ENCODE data around the gene SNX25.
A peak's percentile ranks its signal among the peaks of the same experiment; 100 is the strongest.

SNX25 gene

DNA sequence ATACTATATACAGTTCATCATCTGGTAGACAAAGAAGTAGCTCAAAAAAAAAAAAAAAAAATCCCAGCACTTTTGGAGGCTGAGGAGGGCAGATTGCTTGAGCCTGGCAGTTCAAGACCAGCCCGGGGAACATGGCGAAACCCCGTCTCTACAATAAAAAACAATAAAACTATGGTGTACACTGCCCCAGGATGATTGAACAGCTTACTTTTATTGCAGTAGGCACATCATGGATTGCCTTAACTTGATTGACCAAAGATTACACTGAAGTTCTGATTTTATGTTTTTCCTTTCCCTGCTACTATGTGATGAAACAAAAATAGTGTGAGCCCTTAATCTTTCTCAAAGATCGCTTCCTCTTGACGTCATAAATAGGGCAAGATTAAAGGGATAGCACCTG lies 60.6 kb downstream of the SNX25 start:
- no peak for DNase-seq

DNA sequence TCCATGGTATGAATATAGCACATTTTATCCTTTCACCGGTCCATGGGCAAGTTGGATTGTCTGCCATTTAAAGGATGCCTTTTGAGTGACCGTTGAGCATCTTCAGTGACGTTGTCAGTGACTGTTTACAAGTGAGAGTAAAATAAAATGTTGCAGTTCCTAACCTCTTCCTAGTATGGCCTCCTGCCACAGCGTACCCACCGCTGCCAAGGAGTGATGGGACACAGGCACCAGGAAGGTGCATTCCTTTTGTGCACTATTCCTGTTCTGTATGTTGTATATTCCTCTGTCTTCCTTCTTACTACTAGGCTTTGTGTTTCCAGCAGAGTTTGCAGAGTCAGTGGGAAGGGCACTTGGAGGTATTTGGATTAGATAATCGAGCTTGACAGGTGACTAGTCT lies 61.5 kb downstream of the SNX25 start:
- no peak for DNase-seq

DNA sequence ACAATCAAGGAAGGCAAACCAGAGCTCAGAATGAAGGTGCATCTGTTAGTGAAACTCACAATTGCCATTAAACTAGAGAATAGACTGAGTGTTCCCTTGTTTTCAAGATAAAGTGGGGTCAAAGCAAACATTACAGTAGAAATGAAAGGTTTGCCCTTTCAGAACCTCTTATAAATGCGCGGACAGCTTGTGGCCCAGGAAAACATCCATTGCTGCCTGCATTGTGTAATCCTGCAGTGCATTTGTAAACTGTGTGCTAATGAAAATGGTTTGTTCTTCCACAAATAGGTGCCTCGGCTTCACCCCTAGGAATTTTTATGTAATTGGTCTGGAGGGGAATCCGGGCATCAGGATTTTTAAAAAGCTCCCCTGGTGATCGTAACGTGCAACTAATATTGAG lies 62.8 kb downstream of the SNX25 start:
- DNase-seq: no peak

DNA sequence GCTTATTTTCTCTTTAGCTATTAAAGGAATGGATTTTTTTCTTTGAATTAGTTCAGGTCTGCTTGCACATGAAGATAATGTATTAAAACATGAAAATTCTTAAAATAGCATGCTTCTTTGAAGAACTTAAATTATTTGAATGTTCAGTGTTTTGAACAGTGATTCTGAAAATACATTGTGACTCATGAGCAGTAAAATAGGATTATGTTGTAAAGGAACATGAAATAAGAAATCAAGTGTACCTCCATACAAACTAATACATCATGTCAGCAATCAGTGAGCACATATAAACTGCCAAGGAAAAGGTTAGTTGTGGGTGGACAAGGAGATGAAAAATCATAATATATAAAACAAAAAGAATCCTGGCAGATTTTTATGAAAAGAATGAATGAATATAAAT lies 66.1 kb downstream of the SNX25 start:
- no peak for DNase-seq

DNA sequence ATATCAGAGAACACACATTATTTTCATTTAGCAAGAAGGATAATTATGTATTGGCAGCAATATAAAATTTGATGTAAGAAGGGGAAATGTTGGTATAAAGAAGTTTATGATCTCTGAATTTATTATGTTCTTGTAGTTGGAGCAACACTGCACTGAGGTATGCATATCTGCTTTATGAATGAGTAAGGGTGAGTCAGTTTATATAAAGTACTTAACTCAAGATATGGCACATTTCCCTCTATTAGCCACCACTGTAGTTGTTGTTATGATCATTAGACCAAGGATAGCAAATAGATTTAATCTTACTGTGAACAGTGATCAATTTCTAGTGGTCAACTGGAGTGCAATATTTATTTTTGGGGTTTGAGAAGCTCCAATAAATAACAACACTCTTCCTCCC lies 66.6 kb downstream of the SNX25 start:
- DNase-seq: no peak

DNA sequence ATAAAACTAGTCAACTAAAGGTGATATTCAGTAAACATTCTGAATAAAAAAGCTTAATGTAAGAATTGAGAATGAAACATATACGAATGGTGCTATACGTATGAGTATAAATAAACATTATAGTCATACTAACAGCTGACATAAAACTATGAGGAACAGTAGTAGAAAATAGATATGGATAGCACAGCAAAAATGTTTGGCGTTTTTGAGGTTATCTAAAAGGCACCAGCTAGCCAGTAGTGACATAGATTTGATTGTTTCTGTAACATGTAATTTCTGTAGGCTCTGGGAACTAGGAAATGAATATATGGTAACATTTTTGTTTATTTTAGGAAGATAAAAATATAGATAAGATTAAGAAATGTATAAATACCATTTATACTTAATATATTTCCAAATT lies 69.3 kb downstream of the SNX25 start:
- DNase-seq: no peak

DNA sequence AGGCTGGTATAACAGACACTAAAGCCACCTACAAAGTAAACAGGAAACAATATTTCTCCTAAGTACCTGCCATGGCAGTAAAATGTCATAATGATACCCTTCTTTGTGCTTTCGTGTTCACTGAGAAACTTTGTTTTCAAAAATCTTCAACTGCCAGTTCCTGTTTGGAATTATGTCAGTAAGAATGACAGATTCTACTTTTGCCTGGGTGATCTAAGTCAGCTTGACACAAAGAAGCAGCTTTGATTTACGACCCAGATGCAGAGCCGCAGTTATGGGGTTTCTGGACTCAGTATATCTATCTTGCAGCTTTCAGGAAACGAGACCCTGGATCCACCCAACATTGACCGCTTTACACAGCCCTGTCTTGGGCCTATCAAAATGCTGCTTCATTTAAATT lies 71.2 kb downstream of the SNX25 start:
- no peak for DNase-seq

DNA sequence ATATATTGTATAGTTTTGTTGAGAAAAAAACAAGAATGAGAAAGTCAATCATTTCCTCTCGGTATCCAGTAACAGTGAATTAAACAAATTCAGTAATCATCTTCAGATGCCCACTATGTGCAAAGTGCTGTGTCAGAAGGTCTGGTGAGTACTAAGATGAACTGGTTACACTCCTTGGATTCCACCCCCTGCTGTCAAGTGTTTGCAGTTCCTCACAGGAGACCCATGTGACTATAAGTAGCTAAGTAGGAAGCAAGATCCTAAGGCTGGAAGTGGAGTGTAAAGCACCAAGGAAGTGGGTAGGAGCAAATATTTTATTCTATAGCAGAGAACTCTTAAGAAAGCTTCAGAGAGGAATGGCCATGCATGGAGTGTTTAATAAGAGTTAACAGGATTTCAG lies 73.6 kb downstream of the SNX25 start:
- DNase-seq: no peak

DNA sequence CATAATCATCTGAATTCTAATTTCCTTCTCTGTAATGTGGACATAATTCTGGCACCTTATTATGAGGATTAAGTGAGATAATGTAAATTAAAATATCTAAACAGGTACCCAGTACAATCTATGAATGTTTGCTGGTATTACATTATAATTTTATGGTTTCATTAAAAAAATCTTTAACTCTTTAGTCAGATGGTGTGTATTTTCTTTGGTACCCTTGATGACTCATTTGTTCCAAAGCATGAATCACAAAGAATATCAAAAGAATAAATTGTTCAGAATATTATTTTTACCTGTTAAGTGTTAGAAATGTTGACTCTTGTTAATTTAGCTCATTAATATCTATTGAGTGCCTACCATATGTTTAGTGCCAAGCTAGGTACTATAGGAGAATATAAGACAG lies 74.3 kb downstream of the SNX25 start:
- DNase-seq: no peak

DNA sequence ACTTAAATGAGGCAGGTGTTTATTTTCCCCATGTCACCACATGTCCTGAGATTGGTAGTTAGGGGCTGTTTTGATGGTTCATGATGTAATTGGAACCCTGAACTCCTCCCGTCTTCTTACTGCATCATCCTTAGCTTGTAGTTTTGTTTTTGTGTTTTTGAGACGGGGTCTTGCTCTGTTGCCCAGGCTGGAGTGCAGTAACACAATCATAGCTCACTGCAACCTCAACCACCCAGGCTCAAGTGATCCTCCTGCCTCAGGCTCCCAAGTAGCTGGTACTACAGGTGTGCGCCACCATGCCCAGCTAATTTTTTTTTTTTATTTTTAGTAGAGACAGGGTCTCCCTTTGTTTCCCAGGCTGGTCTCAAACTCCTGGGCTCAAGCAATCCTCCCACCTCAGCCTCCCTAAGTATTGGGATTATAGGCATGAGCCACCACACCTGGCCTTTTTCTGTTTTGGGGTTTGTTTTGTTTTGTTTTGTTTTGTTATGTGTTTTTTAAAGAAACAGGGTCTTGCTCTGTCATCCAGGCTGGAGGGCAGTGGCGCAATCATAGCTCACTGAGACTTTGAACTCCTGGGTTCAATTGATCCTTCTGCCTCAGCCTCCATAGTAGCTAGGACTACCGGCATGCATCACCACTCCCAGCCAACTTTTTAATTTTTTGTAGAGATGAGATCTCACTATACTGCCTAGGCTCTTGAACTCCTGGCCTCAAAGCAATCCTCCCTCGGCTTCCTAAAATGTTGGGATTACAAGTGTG lies 76.4 kb downstream of the SNX25 start:
- DNase-seq: no peak

DNA sequence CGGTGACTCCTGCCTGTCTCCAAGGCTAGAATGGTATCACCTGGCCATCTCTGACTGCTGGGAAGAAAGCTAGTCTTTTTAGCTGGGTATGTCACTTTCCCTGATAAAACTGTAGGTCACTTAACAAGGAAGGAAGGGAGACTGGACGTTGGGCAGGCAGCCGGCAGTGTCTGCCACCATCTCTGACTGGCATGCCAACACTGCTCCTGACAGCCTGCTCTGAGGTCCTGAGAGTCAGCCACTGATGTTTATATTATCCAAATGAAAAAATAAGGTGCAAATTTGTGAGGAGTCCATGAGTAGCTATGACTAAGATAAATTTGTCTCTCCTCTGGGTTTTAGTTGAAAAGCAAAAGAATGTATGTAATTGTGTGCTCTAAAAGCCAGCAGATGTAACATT lies 77.2 kb downstream of the SNX25 start:
- no peak for DNase-seq

DNA sequence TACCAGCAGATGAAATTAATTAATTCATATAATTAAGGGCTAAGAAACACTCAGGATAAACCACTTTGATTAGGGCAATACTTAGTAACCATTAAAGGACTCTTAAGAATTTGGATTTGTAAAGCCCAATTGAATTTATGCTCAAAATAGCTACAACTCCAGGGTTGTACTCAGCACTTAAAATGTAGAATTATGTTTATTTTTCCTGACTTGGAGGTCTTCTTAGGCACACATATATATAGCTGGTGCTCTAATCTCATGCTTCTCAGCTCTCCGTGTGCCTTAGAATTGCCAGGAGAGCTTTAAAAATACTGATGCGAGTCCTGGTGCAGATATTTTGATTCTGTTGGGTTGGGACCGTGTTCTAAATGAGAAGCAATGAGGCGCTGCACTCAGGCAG lies 77.6 kb downstream of the SNX25 start:
- DNase-seq: no peak

DNA sequence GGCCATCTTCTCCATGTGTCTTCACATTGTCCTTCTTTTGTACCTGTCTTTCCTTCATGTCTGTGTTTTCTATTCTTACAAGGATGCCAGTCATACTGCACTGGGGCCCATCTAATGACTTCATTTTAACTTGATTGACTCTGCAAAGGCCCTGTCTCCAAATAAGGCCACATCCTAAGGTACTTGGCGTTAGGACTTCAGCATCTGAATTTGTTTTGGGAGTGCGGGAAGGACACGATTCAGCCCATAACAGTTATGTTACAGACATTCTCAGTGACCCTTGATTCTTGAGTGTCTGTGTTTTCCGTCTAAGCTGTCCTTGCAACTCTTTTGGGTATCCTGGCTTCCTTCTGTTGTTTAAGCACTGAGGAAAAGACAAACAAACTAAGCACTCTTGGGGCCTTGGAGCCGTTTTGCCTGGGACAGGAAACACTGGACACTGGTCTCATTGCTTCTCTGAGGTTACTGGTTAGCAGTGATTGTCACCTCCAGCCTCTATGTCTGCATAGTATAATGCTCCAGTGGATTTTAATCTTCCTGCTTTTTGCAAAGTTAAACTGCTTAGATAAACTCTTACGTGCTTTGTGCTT lies 80.7 kb downstream of the SNX25 start:
- no peak for DNase-seq

DNA sequence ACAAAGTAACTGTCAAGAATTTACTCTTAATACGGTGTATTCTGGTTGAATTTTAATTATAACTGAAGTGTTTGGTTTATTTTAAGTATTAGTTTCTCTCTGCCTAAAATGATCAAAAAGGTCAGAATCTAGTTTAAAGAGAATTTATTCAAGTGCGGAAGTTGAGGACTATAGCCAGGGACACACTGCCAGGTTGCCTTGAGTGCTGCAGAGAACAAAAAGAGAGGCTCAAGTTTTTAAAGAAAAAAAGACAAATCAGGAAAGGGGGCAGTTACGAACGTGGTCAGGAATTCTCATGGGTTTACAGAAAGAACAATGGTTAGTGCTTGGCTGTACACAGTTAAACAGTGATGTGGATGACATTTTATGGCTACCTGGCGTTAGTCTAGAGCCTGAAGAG lies 81.3 kb downstream of the SNX25 start:
- no peak for DNase-seq

DNA sequence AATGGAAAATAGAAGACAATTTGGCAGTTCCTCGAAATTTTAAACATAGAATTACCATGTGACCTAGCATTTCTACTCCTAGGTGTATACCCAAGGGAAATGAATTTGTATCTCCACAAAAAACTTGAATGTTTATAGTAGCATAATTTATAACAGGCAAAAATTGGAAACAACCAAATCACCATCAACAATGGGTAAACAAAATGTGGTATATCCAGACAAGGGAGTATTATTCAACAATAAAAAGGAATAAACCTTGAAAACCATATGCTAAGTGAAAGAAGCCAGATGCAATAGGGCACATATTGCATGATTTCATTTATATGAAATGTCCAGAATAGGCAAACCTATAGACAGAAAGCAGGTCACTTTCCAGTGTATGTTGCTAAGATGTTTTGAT lies 83.8 kb downstream of the SNX25 start:
- DNase-seq: no peak

DNA sequence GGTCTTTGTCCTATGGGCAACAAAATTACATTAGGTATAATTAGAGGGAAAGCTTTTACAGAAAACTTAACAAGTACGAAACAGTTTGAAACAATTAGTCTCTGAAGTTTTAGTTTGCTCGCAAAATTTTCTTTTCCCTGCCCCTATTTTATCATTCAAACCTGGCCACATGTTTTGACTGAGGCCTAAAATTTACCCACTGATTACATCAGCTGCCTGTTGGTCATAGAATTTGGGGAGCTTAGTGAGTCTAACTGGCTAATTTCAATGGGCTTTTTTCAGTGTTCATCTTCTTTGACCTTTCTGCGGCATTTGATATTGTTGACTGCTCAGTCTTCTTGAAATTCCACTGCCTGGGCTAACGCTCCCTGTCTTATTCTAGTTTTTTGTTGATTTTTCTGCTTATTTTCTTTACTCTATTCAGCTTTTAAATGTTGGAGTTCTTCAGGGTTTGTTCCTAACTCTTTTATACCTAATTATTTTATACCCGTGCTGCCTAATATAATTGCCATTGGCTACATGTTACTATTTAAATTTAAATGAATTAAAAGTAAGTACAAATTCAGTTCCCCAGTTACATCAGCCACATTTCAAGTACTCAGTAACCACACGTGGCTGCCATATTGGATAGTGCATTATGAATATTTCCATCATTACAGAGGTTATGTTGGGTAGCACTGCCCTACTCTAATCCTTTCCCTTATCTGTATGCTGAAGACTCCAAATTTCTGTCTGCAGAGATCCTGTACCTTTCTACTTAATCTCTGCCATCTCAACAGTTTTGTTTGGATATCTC lies 87.5 kb downstream of the SNX25 start:
- no peak for DNase-seq

DNA sequence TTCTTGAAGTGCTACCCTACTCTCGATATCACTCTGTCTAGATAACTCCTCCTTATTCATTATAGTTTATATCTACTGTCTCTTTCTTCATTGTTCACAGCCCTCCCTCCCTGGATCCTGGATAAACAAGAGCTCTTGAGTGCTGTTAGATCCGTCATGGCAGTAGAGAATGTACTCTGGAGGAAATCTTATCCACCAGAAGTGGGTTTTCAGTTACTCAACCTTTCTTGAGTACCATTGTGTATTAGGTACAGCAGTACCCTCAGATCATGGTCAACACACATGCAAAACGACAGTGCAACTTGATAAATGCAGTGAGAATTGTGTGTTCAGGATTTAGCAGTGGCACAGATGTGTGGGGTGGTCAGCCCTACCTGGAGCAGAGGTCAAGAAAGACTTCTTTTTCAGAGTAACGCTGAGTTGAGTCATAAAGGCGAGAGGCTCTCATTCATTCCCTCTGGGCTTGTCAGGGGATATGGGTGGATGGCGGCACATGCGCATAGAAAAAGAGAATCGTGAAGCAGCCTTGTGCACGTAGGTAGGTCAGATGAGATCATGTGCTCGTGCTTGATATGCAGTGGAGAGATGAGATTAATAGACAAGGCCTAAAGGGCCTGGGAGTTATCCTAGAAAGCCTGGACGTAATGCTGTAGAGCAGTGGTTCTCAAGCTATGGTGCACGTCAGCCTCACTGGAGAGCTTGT lies 89.5 kb downstream of the SNX25 start:
- no peak for DNase-seq

DNA sequence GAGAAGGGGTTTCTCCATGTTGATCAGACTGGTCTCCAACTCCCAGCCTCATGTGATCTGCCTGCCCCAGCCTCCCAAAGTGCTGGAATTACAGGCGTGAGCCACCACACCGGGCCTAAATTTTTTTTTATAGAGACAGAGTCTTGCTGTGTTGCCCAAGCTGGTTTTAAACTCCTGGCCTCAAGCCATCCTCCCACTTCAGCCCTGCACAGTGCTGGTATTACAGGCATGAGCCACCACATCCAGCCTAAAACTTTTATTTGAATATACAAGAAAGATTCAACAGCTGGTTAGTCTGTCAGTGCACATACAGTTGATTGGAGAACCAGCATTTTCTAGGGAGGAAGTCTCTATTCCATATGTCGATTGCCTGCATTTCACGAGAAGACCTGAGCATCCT lies 95.1 kb downstream of the SNX25 start:
- no peak for DNase-seq

DNA sequence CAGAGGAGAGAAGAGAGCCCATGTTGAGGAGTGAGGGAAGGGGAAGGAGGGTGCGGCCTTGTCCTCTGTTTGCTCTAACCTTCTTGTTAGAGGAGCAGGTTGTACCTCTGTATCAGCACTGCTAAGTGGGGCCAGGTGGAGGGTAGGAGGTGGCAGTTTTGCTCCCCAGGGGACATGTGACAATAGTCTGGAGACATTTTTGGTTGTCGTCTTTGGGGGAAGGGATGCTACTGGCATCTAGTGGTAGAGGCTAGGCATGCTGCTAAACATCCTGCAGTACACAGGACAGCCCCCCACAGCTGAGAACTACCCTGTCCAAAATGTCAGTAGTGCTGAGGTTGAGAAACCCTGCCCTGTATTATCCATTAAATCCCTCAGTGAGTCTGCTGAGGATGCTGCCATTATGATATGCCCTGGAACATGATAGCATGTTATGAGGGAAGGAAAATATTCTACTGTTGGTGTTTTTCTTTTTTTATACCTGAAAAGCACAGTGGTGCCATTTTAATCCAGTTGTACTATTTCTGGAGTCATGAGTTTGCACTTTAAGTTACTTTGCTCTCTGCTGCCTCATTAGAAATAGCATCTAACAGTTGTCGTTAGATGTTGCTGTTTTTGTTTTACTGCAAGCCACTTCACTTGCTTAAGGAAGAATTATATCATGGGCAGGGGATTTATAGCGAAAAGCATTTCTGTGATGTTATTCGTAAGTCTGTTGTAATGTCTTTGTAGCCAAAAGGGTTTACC lies 95.7 kb downstream of the SNX25 start:
- DNase-seq: peak; percentile 2

DNA sequence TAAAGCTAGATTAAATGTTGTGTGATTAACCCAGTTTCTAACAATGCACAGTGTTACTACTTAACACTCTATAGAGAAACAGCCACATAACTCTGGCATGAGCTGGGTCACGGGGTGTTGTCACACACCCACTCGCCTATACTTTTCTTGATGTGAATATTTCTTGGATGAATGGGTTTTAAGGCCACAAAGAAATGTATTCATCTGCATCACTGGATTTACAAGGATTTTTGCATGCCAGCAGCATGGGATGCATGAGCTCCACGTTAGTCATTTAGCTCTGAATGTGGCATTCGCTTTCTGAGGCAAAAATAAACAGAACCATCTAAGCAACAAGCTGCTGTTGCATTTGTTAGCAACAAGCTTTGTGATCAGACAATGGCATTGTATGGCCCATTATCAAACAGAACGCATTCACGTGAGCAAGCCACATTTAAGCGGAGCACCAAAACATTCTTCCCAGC lies 96.6 kb downstream of the SNX25 start:
- no peak for DNase-seq

DNA sequence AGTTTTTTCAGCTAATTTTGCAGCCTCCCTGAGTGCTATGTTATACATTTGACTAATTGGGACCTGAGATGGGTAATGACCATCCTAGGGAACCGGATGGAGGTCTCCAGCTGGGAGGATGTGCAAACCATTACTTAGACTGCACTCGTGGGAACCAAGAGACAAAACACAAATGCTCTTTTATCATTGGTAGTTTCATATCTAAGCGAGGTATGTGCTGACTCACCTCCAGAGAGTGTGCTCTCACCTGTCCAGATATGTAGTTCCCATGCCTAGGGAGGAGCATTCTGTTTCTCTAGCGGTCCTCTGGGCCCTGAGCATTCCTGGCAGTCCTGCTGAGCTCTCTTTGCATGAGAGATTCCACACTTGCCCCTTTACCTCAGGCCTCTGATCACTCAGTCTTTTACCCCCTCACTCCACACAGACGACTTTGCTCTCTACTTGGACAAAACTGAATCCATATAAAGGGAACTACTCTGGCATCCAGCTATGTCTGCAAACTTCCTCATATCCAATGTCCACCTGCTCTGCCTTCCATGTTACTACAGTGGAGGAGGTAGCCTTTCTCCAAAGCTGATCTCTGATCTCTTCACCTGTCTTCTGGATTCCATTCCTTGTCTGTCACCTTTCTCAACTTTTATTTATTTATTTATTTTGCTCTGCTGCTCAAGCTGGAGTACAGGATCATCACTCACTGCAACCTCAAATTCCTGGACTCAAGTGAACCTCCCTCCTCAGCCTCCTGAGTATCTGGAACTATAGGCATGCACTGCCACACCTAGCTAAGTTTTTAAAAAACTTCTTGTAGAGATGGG lies 97.9 kb downstream of the SNX25 start:
- DNase-seq: no peak

DNA sequence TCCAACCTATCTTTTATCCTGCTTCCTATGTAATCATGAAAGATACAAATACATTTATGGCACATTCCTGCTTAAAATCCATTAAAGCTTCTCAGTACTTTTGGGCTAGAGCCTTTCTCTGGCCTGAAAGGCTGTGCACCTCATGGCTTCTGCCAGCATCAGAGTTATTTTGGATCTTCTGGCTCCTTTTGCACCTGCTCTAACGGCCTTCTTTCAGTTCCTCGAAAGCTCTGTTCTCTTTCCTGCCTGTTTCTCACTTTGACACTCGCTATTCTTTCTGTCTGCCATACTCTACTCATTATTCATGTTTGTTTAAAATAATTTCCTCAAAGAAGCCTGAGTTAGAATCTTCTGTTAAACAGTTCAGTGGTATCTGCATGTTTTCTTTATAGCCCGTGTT lies 100.4 kb downstream of the SNX25 start:
- no peak for DNase-seq

Measured in T-helper 9 cell (primary cell).